Measurements from ENCODE around the gene LITAF. TPM values are rescaled to one million over a fixed set of nuclear protein-coding genes. Genes with fewer than 3 reads are reported as not detected.

Gene LITAF
- total RNA-seq, 1 experiment from 2014 or later, result 73.0 TPM

GRCh38 chr16:11632455-11632939 is 45.8 kb upstream of the LITAF start:
- TF ChIP-seq ZNF263 (CRISPR knock-in tag; IDR thresholded peaks at IDR 0.05; ENCODE audit: low read depth), result no peak
- TF ChIP-seq OVOL2 (CRISPR knock-in tag; IDR thresholded peaks at IDR 0.05; ENCODE audit: borderline replicate concordance), result no peak
- no peak for TF ChIP-seq AFF4 (CRISPR knock-in tag; IDR thresholded peaks at IDR 0.05; ENCODE audit: borderline replicate concordance)
- TF ChIP-seq ZNF416 (CRISPR knock-in tag; IDR thresholded peaks at IDR 0.05), result no peak
- TF ChIP-seq HMGA2 (CRISPR knock-in tag; IDR thresholded peaks at IDR 0.05), result no peak
- TF ChIP-seq ZNF138 (CRISPR knock-in tag; conservative IDR thresholded peaks at IDR 0.05), result no peak
- no peak for TF ChIP-seq NR3C1 (CRISPR knock-in tag; conservative IDR thresholded peaks at IDR 0.05; ENCODE audit: low read depth)
- no peak for TF ChIP-seq MXD4 (CRISPR knock-in tag; IDR thresholded peaks at IDR 0.05; ENCODE audit: borderline replicate concordance)
- TF ChIP-seq E2F5 (CRISPR knock-in tag; IDR thresholded peaks at IDR 0.05), result no peak
- DNase-seq (ENCODE audit: low spot score) (no peak), ATAC-seq (no peak)
- no peak overlapping the region for H3K4me3 Mint-ChIP-seq
- POLR2A ChIA-PET, result interaction anchor here (0.5 kb wide), 1 partner anchor 152 kb away, joined by 3 read pairs; no protein-coding TSS in a partner anchor
- H3K27ac Mint-ChIP-seq, result no peak overlapping the region
- CTCF ChIA-PET, result interaction anchor here (1.9 kb wide), 1 partner anchor 100 kb away, joined by 5 read pairs; no protein-coding TSS in a partner anchor
- H3K4me1 Mint-ChIP-seq, result peaks cover 20% of the 10 kb centered on the region
- no peaks in the 10 kb centered on the region for H3K36me3 Mint-ChIP-seq
- H3K9me3 Mint-ChIP-seq, result no peaks in the 10 kb centered on the region
- peaks cover 11% of the 10 kb centered on the region for H3K27me3 Mint-ChIP-seq (ENCODE audit: low read depth)

- TF ChIP-seq ZNF121 (CRISPR knock-in tag; IDR thresholded peaks at IDR 0.05) (peak; percentile 92), EMX1 (CRISPR knock-in tag; IDR thresholded peaks at IDR 0.05) (no peak)
- ChIA-PET CTCF (interaction anchor here (0.6 to 1.9 kb wide), 4 partner anchors 10 to 99 kb away, joined by 4 to 6 read pairs (median 5); no protein-coding TSS in a partner anchor), POLR2A (no interaction called here)
- no peak for ATAC-seq
- DNase-seq (ENCODE audit: low spot score), result no peak
- H3K27me3 Mint-ChIP-seq (ENCODE audit: low read depth), result peaks cover 11% of the 10 kb centered on the region
- H3K36me3 Mint-ChIP-seq, result no peaks in the 10 kb centered on the region
- H3K4me1 Mint-ChIP-seq, result peaks cover 14% of the 10 kb centered on the region
- no peaks in the 10 kb centered on the region for H3K9me3 Mint-ChIP-seq
- H3K27ac Mint-ChIP-seq, result no peak overlapping the region
- H3K4me3 Mint-ChIP-seq, result no peak overlapping the region
Observed at GRCh38 chr16:11631214-11631613, 44.5 kb upstream of the LITAF start.

- DNase-seq (ENCODE audit: low spot score) (no peak), ATAC-seq (no peak)
- no peaks in the 10 kb centered on the region for H3K36me3 Mint-ChIP-seq
- H3K27me3 Mint-ChIP-seq (ENCODE audit: low read depth), result peaks cover 11% of the 10 kb centered on the region
- TF ChIP-seq MYBL2 (CRISPR knock-in tag; IDR thresholded peaks at IDR 0.05) (no peak), ZNF121 (CRISPR knock-in tag; IDR thresholded peaks at IDR 0.05) (no peak), PRRX2 (CRISPR knock-in tag; IDR thresholded peaks at IDR 0.05) (no peak), ZNF423 (CRISPR knock-in tag; IDR thresholded peaks at IDR 0.05) (no peak)
- peaks cover 10% of the 10 kb centered on the region for H3K4me1 Mint-ChIP-seq
- H3K9me3 Mint-ChIP-seq, result no peaks in the 10 kb centered on the region
- POLR2A ChIA-PET, result no interaction called here
- H3K4me3 Mint-ChIP-seq, result no peak overlapping the region
- CTCF ChIA-PET, result interaction anchor here (0.7 to 1.4 kb wide), 3 partner anchors 10 to 12 kb away, joined by 3 to 5 read pairs (median 4); no protein-coding TSS in a partner anchor
- no peak overlapping the region for H3K27ac Mint-ChIP-seq
Observed at GRCh38 chr16:11630768-11631056, 44.0 kb upstream of the LITAF start.

GRCh38 chr16:11630046-11630767 is 43.5 kb upstream of the LITAF start:
- POLR2A ChIA-PET, result no interaction called here
- DNase-seq (ENCODE audit: low spot score), result no peak
- ATAC-seq, result no peak
- Mint-ChIP-seq H3K36me3 (no peaks in the 10 kb centered on the region), H3K27ac (no peak overlapping the region), H3K4me3 (no peak overlapping the region), H3K4me1 (peaks cover 5% of the 10 kb centered on the region), H3K9me3 (no peaks in the 10 kb centered on the region), H3K27me3 (ENCODE audit: low read depth) (peaks cover 9% of the 10 kb centered on the region)
- CTCF ChIA-PET, result interaction anchor here (0.7 to 1.3 kb wide), 5 partner anchors 11 to 223 kb away, joined by 3 to 6 read pairs (median 4); no protein-coding TSS in a partner anchor
- no peak for TF ChIP-seq TP53 (CRISPR knock-in tag; IDR thresholded peaks at IDR 0.05)
- TF ChIP-seq GRHL2 (CRISPR knock-in tag; IDR thresholded peaks at IDR 0.05; ENCODE audit: insufficient replicate concordance, severe bottlenecking), result no peak
- TF ChIP-seq E2F4 (CRISPR knock-in tag; IDR thresholded peaks at IDR 0.05; ENCODE audit: borderline replicate concordance, low read depth), result no peak; the same call in 1 of the 2 replicates
- TF ChIP-seq SP1 (CRISPR knock-in tag; conservative IDR thresholded peaks at IDR 0.05), result no peak
- no peak for TF ChIP-seq ERG (CRISPR knock-in tag; IDR thresholded peaks at IDR 0.05)
- no peak for TF ChIP-seq ZMAT4 (CRISPR knock-in tag; IDR thresholded peaks at IDR 0.05)
